ENCODE data around the gene SUGT1.

Gene SUGT1

DNA sequence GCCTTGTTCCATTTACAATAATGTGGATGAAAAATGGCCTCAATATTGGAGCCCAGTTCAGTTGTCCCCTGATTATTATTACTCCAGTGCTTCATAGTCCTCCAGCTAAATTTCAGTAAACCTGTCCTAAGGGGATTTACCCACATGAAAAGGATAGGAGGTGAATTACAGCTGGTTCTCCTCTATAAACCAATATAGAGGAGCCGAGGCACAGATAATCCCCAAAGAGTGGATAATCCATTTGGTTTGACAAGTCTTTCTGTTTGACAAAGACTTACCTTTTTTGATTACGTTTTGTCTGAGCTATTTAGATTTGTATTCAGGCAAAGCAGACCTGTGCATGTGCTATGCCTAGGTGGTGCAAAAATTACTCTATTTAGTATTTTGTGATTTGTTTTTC lies 84.3 kb downstream of the SUGT1 start:
- TF ChIP-seq, protein P1, sequence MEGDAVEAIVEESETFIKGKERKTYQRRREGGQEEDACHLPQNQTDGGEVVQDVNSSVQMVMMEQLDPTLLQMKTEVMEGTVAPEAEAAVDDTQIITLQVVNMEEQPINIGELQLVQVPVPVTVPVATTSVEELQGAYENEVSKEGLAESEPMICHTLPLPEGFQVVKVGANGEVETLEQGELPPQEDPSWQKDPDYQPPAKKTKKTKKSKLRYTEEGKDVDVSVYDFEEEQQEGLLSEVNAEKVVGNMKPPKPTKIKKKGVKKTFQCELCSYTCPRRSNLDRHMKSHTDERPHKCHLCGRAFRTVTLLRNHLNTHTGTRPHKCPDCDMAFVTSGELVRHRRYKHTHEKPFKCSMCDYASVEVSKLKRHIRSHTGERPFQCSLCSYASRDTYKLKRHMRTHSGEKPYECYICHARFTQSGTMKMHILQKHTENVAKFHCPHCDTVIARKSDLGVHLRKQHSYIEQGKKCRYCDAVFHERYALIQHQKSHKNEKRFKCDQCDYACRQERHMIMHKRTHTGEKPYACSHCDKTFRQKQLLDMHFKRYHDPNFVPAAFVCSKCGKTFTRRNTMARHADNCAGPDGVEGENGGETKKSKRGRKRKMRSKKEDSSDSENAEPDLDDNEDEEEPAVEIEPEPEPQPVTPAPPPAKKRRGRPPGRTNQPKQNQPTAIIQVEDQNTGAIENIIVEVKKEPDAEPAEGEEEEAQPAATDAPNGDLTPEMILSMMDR (conservative IDR thresholded peaks at IDR 0.05; ENCODE audit: low read depth, low read length): no peak
- Histone ChIP-seq H3K79me2 (ENCODE audit: insufficient read depth, low read depth) (no peaks in the 10 kb centered on the region), H2AFZ (ENCODE audit: low read depth) (no peak overlapping the region), H3K36me3 (ENCODE audit: insufficient read depth) (no peaks in the 10 kb centered on the region), H3K4me1 (ENCODE audit: low read depth, poor library complexity, severe bottlenecking) (no peaks in the 10 kb centered on the region), H3K27ac (no peak overlapping the region), H3K9ac (no peak overlapping the region), H3K4me2 (no peak overlapping the region), H4K20me1 (ENCODE audit: insufficient read depth) (no peaks in the 10 kb centered on the region), H3K27me3 (ENCODE audit: insufficient read depth, low read depth) (no peaks in the 10 kb centered on the region), H3K4me3 (IDR thresholded peaks at IDR 0.05; ENCODE audit: insufficient read depth, low read depth, low read length) (no peak overlapping the region)

DNA sequence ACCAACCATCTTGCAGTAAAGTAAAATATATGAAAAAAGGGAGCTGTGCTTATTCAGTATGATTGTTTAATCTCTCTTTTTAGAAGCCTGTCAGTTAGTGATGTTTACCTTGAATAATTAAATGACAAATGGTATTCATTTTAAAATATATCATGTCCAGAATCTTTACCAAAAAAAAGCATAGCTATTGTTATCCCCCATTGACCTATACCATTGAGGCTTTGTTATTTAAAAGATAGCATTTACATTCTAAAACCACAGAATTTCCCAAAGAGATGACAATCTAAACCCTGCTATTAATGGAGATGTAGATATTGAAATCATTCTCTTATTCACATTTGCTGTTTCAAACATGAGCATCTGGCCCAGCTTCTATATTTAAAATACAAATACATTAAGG lies 84.8 kb downstream of the SUGT1 start:
- Histone ChIP-seq H3K79me2 (ENCODE audit: insufficient read depth, low read depth) (no peaks in the 10 kb centered on the region), H3K4me3 (IDR thresholded peaks at IDR 0.05; ENCODE audit: insufficient read depth, low read depth, low read length) (no peak overlapping the region), H3K4me1 (ENCODE audit: low read depth, poor library complexity, severe bottlenecking) (no peaks in the 10 kb centered on the region), H3K4me2 (no peak overlapping the region), H3K36me3 (ENCODE audit: insufficient read depth) (no peaks in the 10 kb centered on the region), H3K27me3 (ENCODE audit: insufficient read depth, low read depth) (no peaks in the 10 kb centered on the region), H4K20me1 (ENCODE audit: insufficient read depth) (no peaks in the 10 kb centered on the region), H2AFZ (ENCODE audit: low read depth) (no peak overlapping the region), H3K27ac (no peak overlapping the region), H3K9ac (no peak overlapping the region)
- TF ChIP-seq, protein P1 (conservative IDR thresholded peaks at IDR 0.05; ENCODE audit: low read depth, low read length): no peak

DNA sequence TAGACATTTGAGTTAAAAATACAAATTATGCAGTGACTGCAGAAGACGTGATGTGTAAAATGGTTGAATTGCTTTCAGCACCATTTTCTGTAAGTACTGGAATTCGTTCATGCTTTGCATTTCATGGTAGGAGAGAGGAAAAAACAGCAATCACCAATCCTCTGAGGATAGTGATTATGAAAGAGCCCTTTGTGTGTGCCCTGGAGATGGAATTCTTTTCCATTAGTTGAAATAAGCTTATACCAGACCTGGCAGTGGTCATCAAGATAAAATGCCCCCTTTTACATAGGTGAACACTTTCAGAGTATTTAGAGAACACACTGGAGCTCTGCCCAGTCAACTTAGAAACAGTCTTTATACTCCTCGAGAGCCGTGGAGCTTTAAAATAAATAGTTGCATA lies 85.3 kb downstream of the SUGT1 start:
- Histone ChIP-seq H3K27ac (no peak overlapping the region), H3K79me2 (ENCODE audit: insufficient read depth, low read depth) (no peaks in the 10 kb centered on the region), H3K4me2 (no peak overlapping the region), H4K20me1 (ENCODE audit: insufficient read depth) (no peaks in the 10 kb centered on the region), H3K27me3 (ENCODE audit: insufficient read depth, low read depth) (no peaks in the 10 kb centered on the region), H3K9ac (no peak overlapping the region), H3K4me3 (IDR thresholded peaks at IDR 0.05; ENCODE audit: insufficient read depth, low read depth, low read length) (no peak overlapping the region), H2AFZ (ENCODE audit: low read depth) (no peak overlapping the region), H3K36me3 (ENCODE audit: insufficient read depth) (no peaks in the 10 kb centered on the region), H3K4me1 (ENCODE audit: low read depth, poor library complexity, severe bottlenecking) (no peaks in the 10 kb centered on the region)
- TF ChIP-seq, protein P1 (conservative IDR thresholded peaks at IDR 0.05; ENCODE audit: low read depth, low read length): no peak

- H3K4me3 ChIP-seq (IDR thresholded peaks at IDR 0.05; ENCODE audit: insufficient read depth, low read depth, low read length): no peak overlapping the region
- no peaks in the 10 kb centered on the region for H3K4me1 ChIP-seq (ENCODE audit: low read depth, poor library complexity, severe bottlenecking)
- TF ChIP-seq, protein P1 (conservative IDR thresholded peaks at IDR 0.05; ENCODE audit: low read depth, low read length): peak; percentile 49
- H3K9ac ChIP-seq: peak overlapping the region; percentile 30; the same call in 1 of the 2 replicates
- H4K20me1 ChIP-seq (ENCODE audit: insufficient read depth): no peaks in the 10 kb centered on the region
- H3K79me2 ChIP-seq (ENCODE audit: insufficient read depth, low read depth): no peaks in the 10 kb centered on the region
- no peak overlapping the region for H3K4me2 ChIP-seq
- H3K36me3 ChIP-seq (ENCODE audit: insufficient read depth): no peaks in the 10 kb centered on the region
- H3K27me3 ChIP-seq (ENCODE audit: insufficient read depth, low read depth): no peaks in the 10 kb centered on the region
- peak overlapping the region; percentile 39 for H2AFZ ChIP-seq (ENCODE audit: low read depth)
- H3K27ac ChIP-seq: no peak overlapping the region
Observed at GRCh38 chr13:52738719-52739467, 86.3 kb downstream of the SUGT1 start.

All from KMS-11 (cell line).